Astrocyte (in vitro differentiated cells and primary cell): Measurements from ENCODE around the gene DYSF.

Source experiments
- EZH2 ChIP-seq: IDR thresholded peaks from 2 replicates; pipeline ENCODE4 v1.6.1; 2012; ENCODE audit warnings: mild to moderate bottlenecking, low read length, inconsistent platforms; ENCODE audit not compliant: insufficient read depth
- TF ChIP-seq, protein P1 (sequence below): IDR thresholded peaks from 2 replicates; pipeline ENCODE4 v1.5.1; 2011; ENCODE audit warnings: low read depth, mild to moderate bottlenecking, inconsistent platforms, low read length, moderate library complexity; ENCODE audit not compliant: insufficient read depth

DNA sequence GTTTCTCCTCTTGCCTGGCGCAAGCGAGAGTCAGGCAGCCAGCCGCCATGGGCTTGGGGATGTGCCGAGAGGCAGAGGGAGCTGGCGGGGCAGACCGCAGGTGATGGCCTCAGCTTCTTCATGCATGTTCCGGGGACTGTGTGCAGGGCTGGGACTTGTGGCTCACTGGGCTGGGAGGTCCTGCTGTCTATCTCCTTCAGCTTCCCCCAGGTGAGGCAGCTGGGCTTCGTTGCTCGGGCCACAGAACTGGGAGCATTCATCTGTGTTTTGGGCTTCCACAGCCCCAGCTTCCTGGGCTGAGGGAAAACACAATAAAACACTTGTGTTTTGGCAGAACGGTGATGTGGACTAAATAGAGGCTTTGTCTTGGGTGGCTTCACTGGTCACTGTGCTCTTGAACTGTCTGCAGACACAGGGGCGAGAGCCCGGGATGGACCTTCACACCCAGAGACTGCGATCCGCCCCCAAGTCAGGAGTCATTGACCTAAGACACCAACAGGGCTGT lies 93.5 kb downstream of the DYSF start:
- TF ChIP-seq EZH2 = no peak
- TF ChIP-seq, protein P1, sequence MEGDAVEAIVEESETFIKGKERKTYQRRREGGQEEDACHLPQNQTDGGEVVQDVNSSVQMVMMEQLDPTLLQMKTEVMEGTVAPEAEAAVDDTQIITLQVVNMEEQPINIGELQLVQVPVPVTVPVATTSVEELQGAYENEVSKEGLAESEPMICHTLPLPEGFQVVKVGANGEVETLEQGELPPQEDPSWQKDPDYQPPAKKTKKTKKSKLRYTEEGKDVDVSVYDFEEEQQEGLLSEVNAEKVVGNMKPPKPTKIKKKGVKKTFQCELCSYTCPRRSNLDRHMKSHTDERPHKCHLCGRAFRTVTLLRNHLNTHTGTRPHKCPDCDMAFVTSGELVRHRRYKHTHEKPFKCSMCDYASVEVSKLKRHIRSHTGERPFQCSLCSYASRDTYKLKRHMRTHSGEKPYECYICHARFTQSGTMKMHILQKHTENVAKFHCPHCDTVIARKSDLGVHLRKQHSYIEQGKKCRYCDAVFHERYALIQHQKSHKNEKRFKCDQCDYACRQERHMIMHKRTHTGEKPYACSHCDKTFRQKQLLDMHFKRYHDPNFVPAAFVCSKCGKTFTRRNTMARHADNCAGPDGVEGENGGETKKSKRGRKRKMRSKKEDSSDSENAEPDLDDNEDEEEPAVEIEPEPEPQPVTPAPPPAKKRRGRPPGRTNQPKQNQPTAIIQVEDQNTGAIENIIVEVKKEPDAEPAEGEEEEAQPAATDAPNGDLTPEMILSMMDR = no peak
